ENCODE results near the gene NSMF.

DNA sequence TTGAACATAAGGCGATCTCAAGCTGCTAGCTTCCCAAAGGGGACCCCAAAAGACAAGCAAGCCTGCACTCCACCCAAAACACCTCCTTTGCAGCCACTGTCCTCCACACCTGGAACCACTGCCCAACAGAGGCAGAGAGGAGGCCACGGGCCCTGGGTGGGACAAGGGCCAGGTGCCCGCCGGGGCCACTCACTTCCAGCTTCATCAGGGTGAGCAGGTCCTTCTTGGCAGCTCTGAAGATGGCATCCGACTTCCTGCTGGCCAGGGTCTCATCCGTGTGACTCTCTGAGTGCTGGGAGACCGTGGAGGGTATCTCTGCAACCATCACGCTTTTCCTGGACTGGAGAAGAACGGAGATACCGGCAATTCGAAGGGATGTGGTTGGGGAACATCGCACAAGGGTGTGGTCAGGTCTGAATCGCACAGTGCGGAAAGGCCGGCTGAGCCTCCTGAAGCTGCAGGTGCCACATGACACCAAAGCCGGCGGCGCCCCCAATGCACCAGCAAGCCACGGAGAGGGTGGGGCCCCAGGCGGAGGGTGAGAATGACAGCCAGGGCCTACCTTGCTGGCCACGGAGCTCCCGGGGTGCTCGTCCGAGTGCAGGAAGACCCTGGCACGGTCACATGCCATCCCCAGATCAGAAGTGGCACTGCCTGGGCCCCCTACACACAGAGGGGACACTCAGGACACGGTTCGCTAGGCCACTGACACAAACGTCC, 46.4 kb upstream of the NSMF start:
- TF ChIP-seq POLR2A (IDR thresholded peaks at IDR 0.05; ENCODE audit: low read depth, low read length), result no peak
- TF ChIP-seq, protein P1, sequence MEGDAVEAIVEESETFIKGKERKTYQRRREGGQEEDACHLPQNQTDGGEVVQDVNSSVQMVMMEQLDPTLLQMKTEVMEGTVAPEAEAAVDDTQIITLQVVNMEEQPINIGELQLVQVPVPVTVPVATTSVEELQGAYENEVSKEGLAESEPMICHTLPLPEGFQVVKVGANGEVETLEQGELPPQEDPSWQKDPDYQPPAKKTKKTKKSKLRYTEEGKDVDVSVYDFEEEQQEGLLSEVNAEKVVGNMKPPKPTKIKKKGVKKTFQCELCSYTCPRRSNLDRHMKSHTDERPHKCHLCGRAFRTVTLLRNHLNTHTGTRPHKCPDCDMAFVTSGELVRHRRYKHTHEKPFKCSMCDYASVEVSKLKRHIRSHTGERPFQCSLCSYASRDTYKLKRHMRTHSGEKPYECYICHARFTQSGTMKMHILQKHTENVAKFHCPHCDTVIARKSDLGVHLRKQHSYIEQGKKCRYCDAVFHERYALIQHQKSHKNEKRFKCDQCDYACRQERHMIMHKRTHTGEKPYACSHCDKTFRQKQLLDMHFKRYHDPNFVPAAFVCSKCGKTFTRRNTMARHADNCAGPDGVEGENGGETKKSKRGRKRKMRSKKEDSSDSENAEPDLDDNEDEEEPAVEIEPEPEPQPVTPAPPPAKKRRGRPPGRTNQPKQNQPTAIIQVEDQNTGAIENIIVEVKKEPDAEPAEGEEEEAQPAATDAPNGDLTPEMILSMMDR (conservative IDR thresholded peaks at IDR 0.05; ENCODE audit: low read depth, low read length), result no peak
- no peak for TF ChIP-seq SMC3 (IDR thresholded peaks at IDR 0.05; ENCODE audit: low read depth, low read length)

All from IMR-90 (cell line).